Pons (tissue), 1 donor: ENCODE measurements around the gene MAP2K5.

Experiments
- DNase-seq: peaks from one replicate; pipeline ENCODE4 v3.0.0-alpha.2; 2016; ENCODE audit warnings: low spot score

Gene MAP2K5

GRCh38 chr15:67783303-67783702, 240.8 kb downstream of the MAP2K5 start:
- no peak for DNase-seq

DNA sequence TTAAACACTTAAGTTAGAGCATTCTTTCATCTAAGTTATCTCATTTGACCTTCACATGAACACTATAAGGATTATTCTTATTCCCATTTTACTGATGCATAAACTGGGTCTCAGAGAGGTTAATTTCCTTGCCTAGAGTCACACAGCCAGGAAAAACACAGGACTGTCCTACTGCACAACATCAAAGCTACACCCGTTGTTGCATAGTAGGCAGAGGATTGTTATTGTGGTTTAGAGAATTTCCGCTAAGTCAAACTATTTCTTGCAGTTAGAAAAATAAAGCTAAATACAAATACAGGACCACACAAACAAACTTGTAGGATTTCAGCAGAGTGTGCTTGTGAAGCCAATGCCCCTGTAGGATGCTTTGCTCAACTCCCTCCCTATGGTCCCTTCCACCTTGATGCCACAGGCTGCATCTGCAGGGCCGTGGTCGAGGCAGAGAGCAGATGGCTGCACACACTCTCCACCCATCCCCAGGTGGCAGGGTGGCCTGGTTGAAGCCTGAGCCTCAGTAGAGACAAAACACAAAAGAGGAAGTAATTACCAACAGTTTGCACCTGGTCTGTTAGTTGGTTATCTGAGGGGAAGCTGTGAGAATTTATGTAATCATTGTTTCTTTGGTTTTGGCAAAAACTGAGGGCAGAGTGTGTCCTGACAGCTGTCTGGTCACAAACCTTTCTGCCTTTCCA, 241.7 kb downstream of the MAP2K5 start:
- DNase-seq: no peak

GRCh38 chr15:67784856-67785430, 242.4 kb downstream of the MAP2K5 start:
- no peak for DNase-seq

DNA sequence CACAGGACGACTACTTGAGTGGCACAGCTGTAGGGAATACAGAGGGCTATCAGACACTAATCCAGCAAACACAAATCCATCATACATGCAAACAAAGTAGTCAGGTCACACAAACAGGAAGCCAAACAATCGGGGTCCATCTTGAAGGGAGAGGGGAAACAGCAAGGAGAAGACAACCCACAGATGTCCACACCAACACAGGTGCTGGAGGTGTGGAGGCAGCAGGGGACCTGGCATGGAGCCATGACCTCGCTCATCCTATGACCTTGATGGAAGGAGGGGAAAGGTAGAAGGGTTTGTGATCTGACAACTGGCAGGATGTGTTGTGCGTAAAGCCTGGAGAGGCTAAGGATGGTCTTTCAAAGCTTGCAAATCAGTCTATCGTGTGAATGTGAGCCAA, 242.9 kb downstream of the MAP2K5 start:
- DNase-seq: no peak

DNA sequence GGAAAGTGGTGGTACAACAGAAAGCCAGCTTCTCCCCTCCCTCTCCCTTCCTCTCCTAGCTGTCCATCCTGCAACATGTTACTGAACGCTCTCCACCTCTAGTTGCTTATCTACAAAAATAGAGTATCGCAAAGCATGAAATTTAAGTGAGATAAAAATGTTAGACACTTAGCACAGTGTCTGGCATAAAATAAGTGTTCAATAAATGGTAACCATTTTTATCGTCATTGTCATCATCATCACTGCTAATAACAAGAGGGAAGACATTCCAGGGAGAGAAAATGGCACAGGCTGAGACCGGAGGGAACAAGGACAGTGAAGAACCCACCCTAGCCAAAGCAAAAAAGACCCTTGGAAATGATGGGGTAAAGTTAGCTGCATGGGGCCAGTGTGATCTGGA, 244.1 kb downstream of the MAP2K5 start:
- DNase-seq: no peak

DNA sequence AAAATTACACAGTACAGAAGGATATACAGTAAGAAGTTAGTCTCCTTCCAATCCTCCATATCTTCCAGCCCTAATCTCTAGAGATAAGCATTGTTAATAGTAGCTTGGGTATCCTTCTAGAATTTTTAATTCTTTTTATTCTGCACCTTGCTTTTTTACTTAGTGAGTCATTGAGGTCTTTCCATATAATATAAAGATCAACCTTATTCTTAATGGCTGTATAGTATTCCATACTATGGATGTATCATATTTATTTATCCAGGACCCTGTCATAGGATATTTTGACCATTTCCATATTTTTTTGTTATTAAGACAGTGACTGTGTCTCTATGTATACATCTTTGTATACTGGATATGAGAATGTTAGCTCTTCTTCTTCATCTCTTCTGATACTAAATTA, 246.5 kb downstream of the MAP2K5 start:
- DNase-seq: no peak

DNA sequence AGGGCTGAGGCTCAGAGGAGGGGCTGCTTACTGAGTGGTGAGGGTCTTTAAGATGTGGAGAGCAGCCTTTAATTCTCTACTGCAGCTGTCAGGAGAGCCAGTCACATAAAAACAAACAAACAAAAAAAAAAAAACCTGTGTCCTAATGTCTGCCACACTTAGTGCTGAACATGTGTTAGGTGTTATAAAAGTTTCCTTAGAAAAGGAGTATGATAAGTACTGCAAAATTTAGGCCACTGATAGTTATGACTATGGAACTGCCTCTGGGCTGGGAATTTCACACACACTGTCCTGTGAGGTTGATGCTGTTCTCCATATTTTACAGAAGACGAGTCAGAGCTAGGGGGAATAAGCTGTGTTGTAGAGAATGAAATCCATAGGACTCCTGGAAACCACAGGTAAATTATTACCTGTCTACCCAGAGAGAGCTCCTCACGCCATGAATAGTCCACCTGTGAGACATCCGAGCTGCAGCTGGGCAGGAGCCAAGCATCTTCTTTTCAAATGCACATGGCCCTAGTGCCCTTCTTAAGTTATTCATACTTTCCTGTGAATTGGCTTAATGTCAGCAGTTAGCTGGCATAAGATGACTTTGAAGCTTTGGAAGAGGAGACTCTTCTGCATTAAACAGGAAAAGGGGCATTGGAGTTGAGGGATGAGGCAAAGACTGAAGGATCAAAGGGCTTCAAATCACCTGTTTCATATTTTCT, 248.3 kb downstream of the MAP2K5 start:
- DNase-seq: no peak

DNA sequence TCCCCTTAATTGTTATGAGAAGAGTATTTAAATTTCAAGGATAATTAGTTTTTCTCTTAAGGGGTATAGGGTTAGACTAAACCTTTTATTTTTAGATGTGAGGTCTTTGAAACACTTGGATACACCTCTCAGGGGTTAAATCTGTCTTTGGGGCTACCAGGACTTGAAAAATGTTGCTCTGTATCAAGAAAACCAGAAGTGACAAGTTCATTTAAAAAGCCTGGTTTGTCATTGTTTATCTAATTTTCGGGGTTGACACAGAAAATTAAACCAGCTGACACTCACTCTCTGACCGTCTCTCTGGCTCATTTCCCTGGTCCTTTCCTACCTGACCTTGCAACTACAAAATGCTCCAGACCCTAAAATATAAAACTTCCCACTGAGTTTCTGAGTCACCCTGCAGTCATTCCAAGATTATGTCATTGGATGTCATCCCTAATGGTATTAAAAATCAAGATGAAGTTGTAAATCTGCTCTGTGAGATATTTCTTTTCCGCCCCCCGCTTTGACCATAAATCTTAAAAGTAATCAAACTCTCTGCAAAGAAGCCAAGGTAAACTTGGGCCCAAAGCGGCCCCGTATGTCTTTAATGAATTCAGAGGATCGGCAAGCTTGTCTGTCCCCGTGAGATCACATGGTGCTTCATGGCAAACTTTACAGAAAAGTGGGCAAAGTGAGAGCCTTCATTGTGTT, 249.9 kb downstream of the MAP2K5 start:
- DNase-seq: no peak

GRCh38 chr15:67794832-67795574, 252.5 kb downstream of the MAP2K5 start:
- no peak for DNase-seq

GRCh38 chr15:67796196-67797127, 254.0 kb downstream of the MAP2K5 start:
- no peak for DNase-seq

GRCh38 chr15:67799801-67800205, 257.3 kb downstream of the MAP2K5 start:
- DNase-seq: no peak

GRCh38 chr15:67801142-67801541, 258.6 kb downstream of the MAP2K5 start:
- no peak for DNase-seq

DNA sequence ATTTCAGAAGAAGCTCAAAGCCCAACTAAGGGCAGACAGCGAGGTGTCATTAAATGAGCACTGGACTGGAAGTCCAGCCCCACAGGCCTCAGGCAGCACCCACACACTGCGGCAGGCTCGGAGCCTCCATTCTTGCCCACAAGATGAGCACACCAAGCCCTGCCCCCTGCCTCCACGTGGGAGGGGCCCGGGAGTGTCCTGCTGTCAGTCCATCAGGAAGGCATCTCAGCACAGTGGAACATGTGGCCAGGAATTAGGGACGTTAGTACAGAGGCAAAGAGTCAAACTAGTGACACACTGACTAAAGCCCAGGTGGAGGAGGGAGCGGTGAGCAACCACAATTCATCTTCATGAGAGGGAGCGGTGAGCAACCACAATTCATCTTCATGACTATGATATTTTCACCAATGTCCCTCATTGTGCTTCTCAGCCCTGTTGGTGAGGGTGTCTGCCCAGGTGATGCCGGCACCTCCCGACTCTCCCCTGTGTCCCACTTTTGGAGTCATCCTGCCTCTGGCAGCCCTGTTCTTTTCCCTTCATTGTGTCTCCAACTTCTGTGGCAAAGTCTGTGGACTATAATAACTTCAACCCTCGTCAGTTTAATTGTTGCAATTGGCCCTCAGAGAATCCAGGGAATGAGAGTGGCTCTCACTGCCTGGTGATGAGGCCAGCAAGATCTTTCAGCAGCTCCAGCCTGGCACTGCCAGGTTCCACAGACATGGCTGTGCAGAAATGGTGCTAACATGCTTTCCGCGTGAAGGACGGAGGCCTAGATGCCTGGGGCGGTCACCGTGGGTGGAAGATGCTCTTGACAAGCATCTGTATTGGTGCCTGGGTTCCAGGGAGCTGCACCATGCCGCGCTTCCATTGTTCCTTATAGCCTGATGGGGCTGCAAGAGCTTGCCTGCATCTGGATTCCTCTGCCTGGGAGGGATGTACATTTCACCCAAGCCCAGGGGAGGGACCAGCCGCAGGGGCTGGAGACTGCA, 259.7 kb downstream of the MAP2K5 start:
- no peak for DNase-seq

DNA sequence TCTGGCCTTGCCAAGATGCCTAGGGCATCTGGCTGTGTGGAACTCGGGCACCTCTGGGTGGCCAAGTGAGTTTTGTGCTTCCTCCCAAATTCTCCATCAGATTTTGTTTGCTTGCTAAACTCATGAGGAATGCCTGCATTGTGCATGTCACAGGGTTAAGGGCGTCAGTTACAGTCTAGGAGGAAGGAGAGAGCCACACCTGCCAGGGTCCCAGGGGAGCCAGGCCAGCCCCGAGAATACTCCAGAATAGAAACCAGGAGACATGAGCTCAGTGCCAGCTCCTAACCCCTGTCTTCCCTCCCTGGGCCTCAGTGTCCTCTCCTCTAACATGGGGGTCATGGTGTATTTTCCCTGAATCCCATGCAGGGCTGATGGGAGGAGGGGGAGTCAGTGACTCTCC, 260.8 kb downstream of the MAP2K5 start:
- DNase-seq: no peak

DNA sequence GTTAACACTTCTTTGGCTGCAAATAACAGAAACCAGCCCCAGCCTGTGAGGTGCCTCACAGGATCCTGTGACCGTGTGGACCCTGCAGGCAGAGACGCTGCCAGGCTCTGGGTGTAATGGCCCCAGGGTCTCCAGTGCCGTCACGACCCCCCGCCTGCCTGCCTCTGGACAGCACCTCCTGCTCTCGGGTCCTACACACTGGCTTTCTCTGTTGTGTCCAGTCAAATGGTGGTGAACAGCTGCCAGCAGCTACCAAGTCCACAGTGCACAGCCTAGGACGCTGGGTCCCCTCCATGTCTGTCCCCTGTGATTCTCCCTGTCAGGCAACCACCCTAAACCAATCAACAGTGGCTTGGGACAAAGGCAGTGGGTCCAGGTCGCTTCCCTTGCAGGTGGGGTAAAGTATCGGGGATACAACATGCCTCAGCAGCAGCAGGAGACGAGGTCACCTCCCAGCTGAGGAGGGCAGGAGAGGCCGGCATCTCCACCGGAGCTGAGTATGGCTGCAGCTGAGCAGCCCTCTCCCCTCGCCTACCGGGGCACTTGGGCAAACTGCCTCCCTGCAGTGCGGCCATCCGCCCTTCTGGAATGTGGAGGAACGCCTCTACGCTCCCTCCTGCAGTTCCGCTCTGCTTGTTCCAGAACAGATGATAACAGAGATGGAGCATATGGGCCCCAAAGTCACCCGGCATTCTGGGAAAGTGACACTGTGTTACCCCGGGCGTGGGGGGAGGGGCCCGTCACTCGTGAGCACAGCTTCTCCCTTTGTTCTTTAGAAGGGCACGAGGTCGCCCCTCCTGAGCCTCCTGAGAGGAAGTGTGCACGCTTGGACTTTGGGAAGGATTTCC, 261.7 kb downstream of the MAP2K5 start:
- peak; percentile 6 for DNase-seq

- no peak for DNase-seq
These were observed 262.6 kb downstream of the MAP2K5 start for GRCh38 chr15:67805008-67805665.

- no peak for DNase-seq
These were observed 263.4 kb downstream of the MAP2K5 start for GRCh38 chr15:67805666-67806516.
